Liver (tissue), 3 donors: ENCODE results near the gene BRF1.
"Not testable (repeated sequence)": the region's sequence is repeated elsewhere in the genome, so short reads cannot be mapped to it uniquely, and the experiment has no call there.

Experiments
- CTCF ChIP-seq: fragments of 150-350 bp; IDR thresholded peaks from 2 replicates; pipeline ENCODE4 v1.5.1; 2017; ENCODE audit warnings: improper control_type of control experiment, low read depth, low read length; ENCODE audit not compliant: missing input control
- RAD21 ChIP-seq, 2 donors: IDR thresholded peaks; 2 replicates each; pipeline ENCODE4 v1.6.1; 2016; ENCODE audit warnings: antibody characterized with exemption in 2 of 2, mild to moderate bottlenecking in 2 of 2
- donor health status: healthy.
- donor health status: healthy.

GRCh38 chr14:105335231-105335542, 34.4 kb upstream of the BRF1 start:
- TF ChIP-seq CTCF; RAD21 (IDR thresholded peaks at IDR 0.05): not testable (repeated sequence)
